Nephron progenitor cell (in vitro differentiated cells): ENCODE data around the gene ANO6.

ENCODE experiments used
- DNase-seq: peaks from one replicate; pipeline ENCODE4 v3.0.0; 2021
- H3K27ac Mint-ChIP-seq: 2 replicates; pipeline ENCODE4 v1.8.0; 2021; ENCODE audit warnings: mild to moderate bottlenecking, moderate library complexity, mixed read lengths
- H3K27me3 Mint-ChIP-seq: 2 replicates; pipeline ENCODE4 v1.8.0; 2021; ENCODE audit warnings: mild to moderate bottlenecking, low read depth, mixed read lengths; ENCODE audit not compliant: poor library complexity
- H3K36me3 Mint-ChIP-seq: 2 replicates; pipeline ENCODE4 v1.8.0; 2021; ENCODE audit warnings: low read depth, mixed read lengths
- H3K4me1 Mint-ChIP-seq: 2 replicates; pipeline ENCODE4 v1.8.0; 2021; ENCODE audit warnings: mixed read lengths
- H3K4me3 Mint-ChIP-seq: 2 replicates; pipeline ENCODE4 v1.8.0; 2021; ENCODE audit warnings: mild to moderate bottlenecking, moderate library complexity, mixed read lengths
- H3K9me3 Mint-ChIP-seq: 2 replicates; pipeline ENCODE4 v1.8.0; 2021; ENCODE audit warnings: mild to moderate bottlenecking, moderate library complexity, mixed read lengths
- TF ChIP-seq, protein P1 (sequence below): fragments of 200-600 bp; sonication (generic); IDR thresholded peaks from 2 replicates; pipeline ENCODE4 v1.5.0; 2021; ENCODE audit warnings: antibody characterized with exemption

The ANO6 gene

DNA sequence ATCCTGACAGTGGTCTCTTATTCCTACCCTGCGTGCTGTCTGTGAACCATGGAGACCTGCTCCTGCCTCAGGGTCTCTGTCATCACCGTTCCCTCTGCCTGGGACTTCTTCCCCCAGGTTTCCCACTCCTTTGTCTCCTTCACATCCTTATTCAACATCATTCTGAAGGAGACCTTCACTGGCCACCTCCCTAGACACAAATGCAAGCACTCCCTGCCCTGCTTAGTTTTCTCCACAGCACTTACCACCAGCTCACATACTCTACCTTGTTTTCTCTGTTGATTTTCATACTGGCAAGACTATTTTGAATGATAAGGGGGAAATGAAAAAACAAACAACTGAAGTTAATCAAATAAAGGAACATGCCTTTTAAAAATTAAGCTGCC, 192.8 kb downstream of the ANO6 start:
- Mint-ChIP-seq H3K9me3 (no peaks in the 10 kb centered on the region), H3K27me3 (no peaks in the 10 kb centered on the region), H3K4me3 (no peak overlapping the region), H3K27ac (no peak overlapping the region), H3K4me1 (no peaks in the 10 kb centered on the region), H3K36me3 (peaks cover 40% of the 10 kb centered on the region)
- TF ChIP-seq, protein P1, sequence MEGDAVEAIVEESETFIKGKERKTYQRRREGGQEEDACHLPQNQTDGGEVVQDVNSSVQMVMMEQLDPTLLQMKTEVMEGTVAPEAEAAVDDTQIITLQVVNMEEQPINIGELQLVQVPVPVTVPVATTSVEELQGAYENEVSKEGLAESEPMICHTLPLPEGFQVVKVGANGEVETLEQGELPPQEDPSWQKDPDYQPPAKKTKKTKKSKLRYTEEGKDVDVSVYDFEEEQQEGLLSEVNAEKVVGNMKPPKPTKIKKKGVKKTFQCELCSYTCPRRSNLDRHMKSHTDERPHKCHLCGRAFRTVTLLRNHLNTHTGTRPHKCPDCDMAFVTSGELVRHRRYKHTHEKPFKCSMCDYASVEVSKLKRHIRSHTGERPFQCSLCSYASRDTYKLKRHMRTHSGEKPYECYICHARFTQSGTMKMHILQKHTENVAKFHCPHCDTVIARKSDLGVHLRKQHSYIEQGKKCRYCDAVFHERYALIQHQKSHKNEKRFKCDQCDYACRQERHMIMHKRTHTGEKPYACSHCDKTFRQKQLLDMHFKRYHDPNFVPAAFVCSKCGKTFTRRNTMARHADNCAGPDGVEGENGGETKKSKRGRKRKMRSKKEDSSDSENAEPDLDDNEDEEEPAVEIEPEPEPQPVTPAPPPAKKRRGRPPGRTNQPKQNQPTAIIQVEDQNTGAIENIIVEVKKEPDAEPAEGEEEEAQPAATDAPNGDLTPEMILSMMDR: no peak
- no peak for DNase-seq

DNA sequence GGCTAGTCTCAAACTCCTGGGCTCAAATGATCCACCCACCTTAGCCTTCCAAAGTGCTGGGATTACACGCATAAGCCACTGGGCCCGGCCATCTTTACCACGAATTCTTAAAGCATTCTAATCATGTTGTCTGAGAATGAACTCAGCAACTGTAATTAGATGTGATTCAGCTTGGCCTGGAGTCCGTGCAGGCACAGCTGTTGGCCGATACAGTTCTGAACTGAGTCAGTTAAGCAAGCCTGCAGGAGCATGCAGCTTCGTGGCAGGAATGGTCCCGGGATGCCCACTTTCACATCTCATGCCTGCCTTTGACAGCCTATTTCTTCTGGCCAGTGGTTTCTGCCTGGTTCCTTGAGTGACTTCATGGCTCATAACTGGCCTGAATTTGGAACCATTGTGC, 194.1 kb downstream of the ANO6 start:
- no peaks in the 10 kb centered on the region for H3K4me1 Mint-ChIP-seq
- no peaks in the 10 kb centered on the region for H3K9me3 Mint-ChIP-seq
- TF ChIP-seq, protein P1: no peak
- no peak for DNase-seq
- no peak overlapping the region for H3K4me3 Mint-ChIP-seq
- no peaks in the 10 kb centered on the region for H3K27me3 Mint-ChIP-seq
- no peak overlapping the region for H3K27ac Mint-ChIP-seq
- H3K36me3 Mint-ChIP-seq: peaks cover 31% of the 10 kb centered on the region

DNA sequence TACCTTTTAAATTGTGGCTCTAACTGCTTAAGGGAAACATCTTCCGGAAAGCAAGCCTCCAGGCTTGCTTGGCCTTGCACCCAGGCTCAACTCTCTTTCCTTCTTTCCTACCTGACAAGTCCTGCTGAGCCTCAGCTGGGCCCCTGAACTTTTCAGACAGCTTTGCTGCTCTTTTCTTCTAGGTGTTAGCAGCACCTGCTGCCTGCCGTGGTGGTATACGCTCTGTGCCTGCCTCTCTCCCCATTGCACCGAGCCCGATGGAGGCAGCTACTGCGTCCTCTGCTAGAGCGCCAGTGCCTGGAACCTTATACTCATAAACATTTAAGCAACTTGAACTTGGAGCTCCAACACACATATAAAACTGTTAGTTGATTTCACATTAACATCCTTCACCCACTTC, 195.7 kb downstream of the ANO6 start:
- TF ChIP-seq, protein P1: no peak
- H3K27me3 Mint-ChIP-seq: no peaks in the 10 kb centered on the region
- peaks cover 34% of the 10 kb centered on the region for H3K36me3 Mint-ChIP-seq
- no peaks in the 10 kb centered on the region for H3K4me1 Mint-ChIP-seq
- no peak overlapping the region for H3K27ac Mint-ChIP-seq
- no peak for DNase-seq
- H3K9me3 Mint-ChIP-seq: no peaks in the 10 kb centered on the region
- H3K4me3 Mint-ChIP-seq: no peak overlapping the region

DNA sequence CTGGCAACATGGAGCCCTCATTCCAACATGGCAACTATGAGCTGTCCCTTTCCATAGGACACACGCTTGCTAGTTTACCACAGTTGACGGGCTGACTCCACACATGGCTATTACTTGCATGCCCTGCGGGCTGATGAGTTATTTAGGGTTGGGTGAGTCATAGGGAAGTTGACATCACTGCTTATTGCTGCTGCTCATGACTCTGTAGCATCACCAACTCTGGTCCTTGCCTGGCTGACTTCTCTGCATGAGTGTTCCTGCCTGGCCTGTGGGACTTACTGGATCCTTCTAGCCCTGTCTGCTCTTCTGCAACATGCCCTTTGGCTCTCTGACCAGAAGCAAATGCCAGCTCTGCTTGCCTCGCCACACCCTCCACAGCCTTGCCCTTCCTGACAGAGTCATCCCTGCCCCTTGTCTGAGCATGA, 199.5 kb downstream of the ANO6 start:
- no peak for DNase-seq
- no peak overlapping the region for H3K4me3 Mint-ChIP-seq
- no peaks in the 10 kb centered on the region for H3K4me1 Mint-ChIP-seq
- peaks cover 34% of the 10 kb centered on the region for H3K36me3 Mint-ChIP-seq
- no peaks in the 10 kb centered on the region for H3K27me3 Mint-ChIP-seq
- H3K9me3 Mint-ChIP-seq: no peaks in the 10 kb centered on the region
- TF ChIP-seq, protein P1: no peak
- H3K27ac Mint-ChIP-seq: no peak overlapping the region

DNA sequence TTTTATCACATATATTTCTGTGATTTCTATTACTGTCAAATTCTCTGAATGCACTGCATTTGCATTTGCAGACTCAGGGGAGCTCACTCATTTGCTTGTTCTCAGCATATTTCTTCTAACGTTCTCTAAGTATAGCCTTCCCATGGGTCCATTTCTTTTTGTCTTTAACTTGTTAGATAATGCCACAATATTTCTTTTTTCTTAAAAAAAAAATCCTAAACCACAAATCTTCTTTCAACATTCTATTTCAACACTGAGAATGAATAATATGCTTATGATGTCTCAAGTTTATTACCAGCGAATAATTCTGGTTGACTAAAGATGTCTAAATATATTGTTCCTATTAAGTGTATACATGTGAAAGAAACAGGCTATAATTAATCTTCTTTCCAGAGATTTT, 200.2 kb downstream of the ANO6 start:
- H3K4me1 Mint-ChIP-seq: no peaks in the 10 kb centered on the region
- H3K9me3 Mint-ChIP-seq: no peaks in the 10 kb centered on the region
- no peaks in the 10 kb centered on the region for H3K27me3 Mint-ChIP-seq
- H3K4me3 Mint-ChIP-seq: no peak overlapping the region
- TF ChIP-seq, protein P1: no peak
- DNase-seq: no peak
- H3K27ac Mint-ChIP-seq: no peak overlapping the region
- H3K36me3 Mint-ChIP-seq: peaks cover 37% of the 10 kb centered on the region

DNA sequence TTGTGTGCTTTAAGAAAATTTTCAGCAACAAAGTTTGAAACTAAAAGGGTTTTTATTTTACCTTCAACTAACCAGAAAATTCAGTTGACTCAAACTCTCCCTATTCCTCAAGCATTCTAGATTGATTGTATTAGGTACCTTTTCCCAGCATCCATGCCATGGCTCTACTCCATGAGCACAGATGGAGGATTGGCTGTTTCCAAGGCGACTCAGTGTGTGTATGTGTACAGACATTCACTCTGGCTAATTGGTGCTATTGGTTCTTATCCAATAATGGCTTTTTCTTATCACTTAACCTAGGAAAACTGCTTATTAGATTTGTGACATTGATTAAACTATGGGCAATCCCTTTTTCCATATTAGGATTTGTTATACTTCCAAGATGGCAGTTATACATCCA, 202.6 kb downstream of the ANO6 start:
- Mint-ChIP-seq H3K36me3 (peaks cover 48% of the 10 kb centered on the region), H3K27ac (no peak overlapping the region), H3K4me3 (no peak overlapping the region), H3K27me3 (no peaks in the 10 kb centered on the region), H3K9me3 (no peaks in the 10 kb centered on the region), H3K4me1 (no peaks in the 10 kb centered on the region)
- DNase-seq: no peak
- TF ChIP-seq, protein P1: no peak
